HUES64 (cell line): ENCODE data around the gene GPHB5. TPM values are rescaled to one million over a fixed set of nuclear protein-coding genes. Genes with fewer than 3 reads are reported as not detected.

Experiments used
- H3K27ac ChIP-seq: 2 replicates; pipeline ENCODE4 v1.7.0; 2013; ENCODE audit warnings: low read depth, low read length, inconsistent platforms
- H3K27me3 ChIP-seq: 2 replicates; pipeline ENCODE4 v1.6.1; 2013; ENCODE audit warnings: mild to moderate bottlenecking, low read length; ENCODE audit not compliant: insufficient read depth
- H3K36me3 ChIP-seq: 2 replicates; pipeline ENCODE4 v1.6.1; 2013; ENCODE audit warnings: mild to moderate bottlenecking, low read length; ENCODE audit not compliant: insufficient read depth
- H3K4me1 ChIP-seq: 2 replicates; pipeline ENCODE4 v1.6.1; 2013; ENCODE audit warnings: mild to moderate bottlenecking, low read length, moderate library complexity; ENCODE audit not compliant: insufficient read depth
- H3K4me3 ChIP-seq: 2 replicates; pipeline ENCODE4 v1.5.1; 2013; ENCODE audit warnings: mild to moderate bottlenecking, low read length, moderate library complexity
- H3K9ac ChIP-seq: 2 replicates; pipeline ENCODE4 v1.6.1; 2013; ENCODE audit warnings: mild to moderate bottlenecking, low read depth, low read length
- H3K9me3 ChIP-seq: 2 replicates; pipeline ENCODE4 v1.6.1; 2013; ENCODE audit warnings: low read depth, low read length; ENCODE audit not compliant: insufficient read depth
- WGBS: fragments of 150-250, 120-280 bp; methylation state at CpG from one replicate; pipeline ENCODE4 v1.1.7; 2013; ENCODE audit warnings: missing lambda C conversion rate; 5-methylcytosine and 5-hydroxymethylcytosine counted together
- polyA plus RNA-seq, 2 experiments: library from polyadenylated mRNA; stranded (reverse); fragments of 50-300 nt; gene quantifications; one replicate each; pipeline ENCODE4 v1.2.3, GENCODE V29; 2013

The GPHB5 gene
- polyA plus RNA-seq (2013, experiment 1 of 2), result not detected
- polyA plus RNA-seq (2013, experiment 2 of 2), result not detected

DNA sequence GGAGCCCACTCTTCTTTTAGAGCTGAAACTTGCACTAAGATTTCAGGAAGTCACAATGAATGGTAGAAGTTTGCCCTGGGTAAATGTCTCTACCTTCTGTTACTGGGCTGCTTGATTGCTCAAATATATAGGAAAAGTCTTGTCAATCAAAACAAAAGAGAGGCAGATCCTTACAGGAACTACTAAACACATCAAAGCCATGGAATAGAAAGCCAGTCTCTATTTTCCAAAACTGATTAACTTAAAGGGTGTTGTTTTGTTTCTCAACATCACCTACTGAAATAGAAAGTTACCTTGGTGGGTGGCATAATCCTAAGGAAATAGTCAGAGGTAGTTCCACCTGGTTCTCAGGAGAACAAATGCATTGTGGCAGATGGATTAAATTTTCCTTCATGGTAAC lies at the start of gene GPHB5:
Gene GPHB5 (minus strand): TSS at position 101 of the 400 bp plus-strand sequence. CDS start 1,086 bp downstream, outside the sequence.
- no peaks in the 10 kb centered on the region for H3K36me3 ChIP-seq
- no peak within 1 kb of the TSS for H3K27ac ChIP-seq
- H3K4me1 ChIP-seq, result no peaks in the 10 kb centered on the region
- no peaks in the 10 kb centered on the region for H3K9me3 ChIP-seq
- no peak within 1 kb of the TSS for H3K4me3 ChIP-seq
- H3K9ac ChIP-seq, result no peak within 1 kb of the TSS
- H3K27me3 ChIP-seq, result no peaks in the 10 kb centered on the region

DNA sequence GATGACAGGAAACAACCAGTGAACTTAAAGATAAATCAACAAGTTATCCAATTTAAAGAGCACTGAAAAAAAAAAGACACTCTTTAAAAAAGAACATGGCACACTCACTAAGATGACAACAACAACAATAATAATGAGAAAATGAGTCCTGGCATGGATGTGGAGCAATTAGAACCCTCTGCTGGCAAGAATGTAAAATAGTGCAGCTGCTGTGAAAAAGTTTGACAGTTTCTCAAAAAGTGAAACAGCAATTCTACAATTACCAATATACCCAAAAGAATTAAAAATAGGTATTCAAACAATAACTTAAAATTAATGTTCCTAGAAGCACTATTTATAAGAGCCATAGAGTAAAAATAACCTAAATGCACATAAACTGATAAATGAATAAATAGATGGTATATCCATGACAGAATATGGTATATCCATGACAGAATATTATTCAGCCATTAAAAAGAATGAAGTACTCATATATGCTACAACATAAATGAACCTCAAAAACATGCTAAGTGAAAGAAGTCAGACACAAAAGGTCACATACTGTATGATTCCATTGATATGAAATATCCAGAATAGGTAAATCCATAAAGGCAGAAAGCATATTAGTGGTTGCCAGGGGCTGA lies 49.1 kb upstream of the GPHB5 start:
- Histone ChIP-seq H3K4me1 (no peaks in the 10 kb centered on the region), H3K4me3 (no peak overlapping the region), H3K36me3 (peaks cover 3% of the 10 kb centered on the region; the same call in 1 of the 2 replicates)

GRCh38 chr14:63362389-63362819 lies 43.7 kb upstream of the GPHB5 start:
- no peaks in the 10 kb centered on the region for H3K27me3 ChIP-seq
- no peaks in the 10 kb centered on the region for H3K4me1 ChIP-seq
- H3K4me3 ChIP-seq, result no peak overlapping the region
- WGBS, result 65% methylated on average over 8 of the region's 8 CpGs
- no peaks in the 10 kb centered on the region; the same call in 1 of the 2 replicates for H3K9me3 ChIP-seq
- H3K36me3 ChIP-seq, result no peaks in the 10 kb centered on the region
- H3K9ac ChIP-seq, result no peak overlapping the region
- H3K27ac ChIP-seq, result no peak overlapping the region

More for the DNA sequence above, 49.1 kb upstream of the GPHB5 start:
- Histone ChIP-seq H3K9me3 (peaks cover 12% of the 10 kb centered on the region; the same call in 1 of the 2 replicates), H3K27me3 (no peaks in the 10 kb centered on the region), H3K27ac (no peak overlapping the region), H3K9ac (no peak overlapping the region)

- H3K36me3 ChIP-seq, result no peaks in the 10 kb centered on the region
- H3K27me3 ChIP-seq, result no peaks in the 10 kb centered on the region
- H3K27ac ChIP-seq, result no peak overlapping the region
- WGBS, result 89% methylated on average over 4 of the region's 4 CpGs
- H3K4me3 ChIP-seq, result no peak overlapping the region
- no peaks in the 10 kb centered on the region for H3K4me1 ChIP-seq
- H3K9me3 ChIP-seq, result no peaks in the 10 kb centered on the region; the same call in 1 of the 2 replicates
- H3K9ac ChIP-seq, result no peak overlapping the region
Observed at GRCh38 chr14:63361790-63362189, 43.1 kb upstream of the GPHB5 start.

- Histone ChIP-seq H3K27me3 (no peaks in the 10 kb centered on the region), H3K27ac (no peak overlapping the region), H3K9me3 (no peaks in the 10 kb centered on the region), H3K9ac (no peak overlapping the region), H3K36me3 (no peaks in the 10 kb centered on the region), H3K4me1 (no peaks in the 10 kb centered on the region), H3K4me3 (no peak overlapping the region)
- 94% methylated on average over 7 of the region's 7 CpGs for WGBS
Observed at GRCh38 chr14:63357841-63358240, 39.1 kb upstream of the GPHB5 start.

DNA sequence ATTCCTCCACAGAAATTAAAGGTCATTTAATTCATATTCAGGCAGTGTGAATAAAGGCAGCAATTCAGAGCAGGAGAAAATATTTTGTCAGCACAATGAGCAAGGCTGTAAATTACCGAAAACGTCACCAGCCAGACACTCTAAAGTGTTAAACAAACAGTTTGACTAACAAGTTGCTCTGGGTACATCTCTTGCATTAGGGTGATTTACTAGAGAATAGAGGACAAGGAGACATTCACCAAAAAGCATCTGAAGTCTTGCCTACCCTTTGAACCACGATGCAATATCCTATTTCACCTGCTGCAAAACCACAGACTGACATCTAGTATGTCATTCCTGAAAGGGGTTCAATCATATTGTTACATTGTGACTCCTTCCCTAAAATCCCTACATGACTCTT lies 27.1 kb upstream of the GPHB5 start:
- 86% methylated on average over 3 of the region's 3 CpGs for WGBS
- Histone ChIP-seq H3K4me1 (peaks cover 8% of the 10 kb centered on the region; the same call in 1 of the 2 replicates), H3K27ac (no peak overlapping the region), H3K9ac (no peak overlapping the region), H3K4me3 (no peak overlapping the region), H3K27me3 (no peaks in the 10 kb centered on the region), H3K9me3 (no peaks in the 10 kb centered on the region), H3K36me3 (no peaks in the 10 kb centered on the region)

GRCh38 chr14:63344336-63344735 lies 25.6 kb upstream of the GPHB5 start:
- H3K9ac ChIP-seq, result no peak overlapping the region
- H3K4me1 ChIP-seq, result peaks cover 8% of the 10 kb centered on the region; the same call in 1 of the 2 replicates
- no peak overlapping the region for H3K4me3 ChIP-seq
- WGBS, result 81% methylated on average over 4 of the region's 4 CpGs
- no peaks in the 10 kb centered on the region for H3K27me3 ChIP-seq
- H3K9me3 ChIP-seq, result no peaks in the 10 kb centered on the region
- no peaks in the 10 kb centered on the region for H3K36me3 ChIP-seq
- H3K27ac ChIP-seq, result no peak overlapping the region

- H3K36me3 ChIP-seq, result no peaks in the 10 kb centered on the region
- WGBS, result no CpG with 5 or more reads among the region's 1 CpG
- no peaks in the 10 kb centered on the region for H3K9me3 ChIP-seq
Observed at GRCh38 chr14:63343878-63344277, 25.1 kb upstream of the GPHB5 start.

DNA sequence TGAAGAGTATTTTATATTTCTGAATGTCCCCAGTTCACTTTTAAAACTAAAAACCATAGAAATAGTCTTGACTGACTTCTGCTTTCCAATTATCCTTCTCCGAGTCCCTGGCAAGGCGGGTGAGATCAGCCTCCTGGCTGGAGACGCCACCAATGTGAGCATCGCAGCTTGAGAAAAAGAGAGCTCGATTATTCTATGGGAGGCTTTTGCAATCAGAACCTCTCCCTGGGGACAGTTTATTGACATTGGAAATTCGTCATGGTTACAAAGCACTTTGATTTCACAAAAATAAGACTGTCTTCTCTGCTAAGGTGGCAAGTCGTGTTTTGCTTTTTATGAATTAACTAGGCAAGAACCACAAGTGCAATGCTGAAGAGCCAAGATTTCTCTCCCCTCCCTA lies 23.6 kb upstream of the GPHB5 start:
- Histone ChIP-seq H3K4me3 (no peak overlapping the region), H3K27me3 (no peaks in the 10 kb centered on the region), H3K27ac (no peak overlapping the region), H3K9ac (no peak overlapping the region), H3K9me3 (no peaks in the 10 kb centered on the region), H3K36me3 (no peaks in the 10 kb centered on the region), H3K4me1 (peaks cover 8% of the 10 kb centered on the region; the same call in 1 of the 2 replicates)
- 92% methylated on average over 7 of the region's 7 CpGs for WGBS

More at GRCh38 chr14:63343878-63344277, 25.1 kb upstream of the GPHB5 start:
- peaks cover 8% of the 10 kb centered on the region; the same call in 1 of the 2 replicates for H3K4me1 ChIP-seq
- no peak overlapping the region for H3K4me3 ChIP-seq
- no peak overlapping the region for H3K9ac ChIP-seq
- no peak overlapping the region for H3K27ac ChIP-seq
- no peaks in the 10 kb centered on the region for H3K27me3 ChIP-seq

- Histone ChIP-seq H3K4me3 (no peak overlapping the region), H3K36me3 (no peaks in the 10 kb centered on the region), H3K27me3 (no peaks in the 10 kb centered on the region), H3K4me1 (no peaks in the 10 kb centered on the region; the same call in 1 of the 2 replicates), H3K27ac (no peak overlapping the region), H3K9ac (no peak overlapping the region), H3K9me3 (no peaks in the 10 kb centered on the region)
- WGBS, result 89% methylated on average over 6 of the region's 6 CpGs
Observed at GRCh38 chr14:63328787-63329737, 10.3 kb upstream of the GPHB5 start.

DNA sequence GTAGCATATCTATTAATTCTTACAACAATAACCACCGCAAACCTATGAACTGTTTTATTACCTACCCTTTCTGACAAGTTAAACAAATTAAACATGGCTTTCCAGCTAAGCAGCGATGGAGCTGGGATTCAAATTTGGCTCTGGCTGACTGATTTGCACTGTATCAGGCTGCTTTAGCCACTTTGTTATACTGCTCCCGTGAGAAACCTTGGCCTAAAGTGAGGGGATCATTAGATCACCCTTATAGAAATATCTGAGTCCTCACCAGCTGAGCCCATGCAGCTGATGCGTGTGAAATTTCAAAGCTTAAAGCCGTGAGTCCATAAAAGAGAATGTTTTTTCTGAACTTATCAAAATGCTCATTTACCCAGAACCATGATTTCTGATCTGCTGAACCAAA lies 8.1 kb upstream of the GPHB5 start:
- H3K4me3 ChIP-seq, result no peak overlapping the region
- WGBS, result 93% methylated on average over 5 of the region's 5 CpGs
- H3K36me3 ChIP-seq, result no peaks in the 10 kb centered on the region
- H3K9ac ChIP-seq, result no peak overlapping the region
- H3K9me3 ChIP-seq, result no peaks in the 10 kb centered on the region
- H3K27ac ChIP-seq, result no peak overlapping the region
- no peaks in the 10 kb centered on the region for H3K4me1 ChIP-seq
- no peaks in the 10 kb centered on the region for H3K27me3 ChIP-seq
